GM21423 (cell line): ENCODE results near the gene ASAP2.

Source experiments
- ATAC-seq: cut with Tn5 transposase; IDR thresholded peaks from one replicate; pipeline ENCODE4 v1.9.1; 2021; ENCODE audit warnings: mild to moderate bottlenecking, moderate library complexity; ENCODE audit not compliant: unreplicated experiment

Gene ASAP2

DNA sequence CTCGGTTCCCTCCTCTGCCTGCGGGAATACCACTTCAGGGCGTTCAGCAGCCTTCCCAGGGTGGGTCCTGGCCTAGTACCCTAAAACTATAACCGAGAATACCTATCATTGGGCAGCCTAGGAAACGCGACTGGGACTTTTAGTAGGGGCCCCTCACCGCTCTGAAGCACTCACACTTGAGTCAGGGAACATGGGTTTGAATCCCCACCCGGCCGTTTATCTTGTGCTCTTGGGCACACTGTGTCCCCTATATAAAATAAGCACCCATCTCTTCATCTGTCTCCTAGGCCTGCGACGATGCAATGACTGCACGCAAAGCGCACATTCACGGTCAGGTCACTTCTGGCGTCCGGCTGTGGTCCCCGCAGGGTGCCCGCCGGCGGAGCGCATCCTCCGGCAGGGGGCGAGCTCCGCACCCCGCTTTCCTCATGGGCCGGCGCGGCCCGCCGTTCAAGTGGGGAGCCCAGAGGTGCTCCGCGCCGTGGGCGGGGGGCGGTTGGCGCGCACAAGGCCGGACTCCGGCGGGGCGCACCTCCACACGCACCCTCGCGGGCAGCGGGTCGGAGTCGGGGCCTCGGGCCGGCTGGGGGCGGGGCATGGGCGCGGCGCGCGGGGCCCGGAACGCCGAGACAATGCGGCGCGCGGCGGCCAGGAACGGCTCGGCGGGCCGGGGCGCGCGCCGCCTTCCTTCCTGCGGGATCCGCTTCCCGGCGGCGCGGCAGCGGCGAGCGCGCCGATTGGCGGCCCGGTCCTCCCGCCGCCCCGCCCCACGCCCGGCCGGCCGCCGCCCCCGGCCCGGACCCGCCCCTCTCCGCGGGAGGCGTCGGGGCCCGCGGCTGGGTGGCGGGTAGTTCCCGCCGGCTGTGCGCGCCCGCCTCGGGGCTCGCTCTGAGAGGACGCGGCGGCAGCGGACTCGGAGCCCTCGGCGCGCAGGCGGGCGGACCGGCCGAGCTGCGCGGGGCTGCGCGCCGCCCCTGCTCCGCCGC is at the start of gene ASAP2:
Gene ASAP2 (plus strand): TSS at position 850 of the 986 bp plus-strand sequence. CDS start 293 bp downstream, outside the sequence.
- peak; percentile 71 for ATAC-seq

- ATAC-seq, result no peak
Observed at GRCh38 chr2:9158786-9159779, 47.5 kb upstream of the ASAP2 start.

DNA sequence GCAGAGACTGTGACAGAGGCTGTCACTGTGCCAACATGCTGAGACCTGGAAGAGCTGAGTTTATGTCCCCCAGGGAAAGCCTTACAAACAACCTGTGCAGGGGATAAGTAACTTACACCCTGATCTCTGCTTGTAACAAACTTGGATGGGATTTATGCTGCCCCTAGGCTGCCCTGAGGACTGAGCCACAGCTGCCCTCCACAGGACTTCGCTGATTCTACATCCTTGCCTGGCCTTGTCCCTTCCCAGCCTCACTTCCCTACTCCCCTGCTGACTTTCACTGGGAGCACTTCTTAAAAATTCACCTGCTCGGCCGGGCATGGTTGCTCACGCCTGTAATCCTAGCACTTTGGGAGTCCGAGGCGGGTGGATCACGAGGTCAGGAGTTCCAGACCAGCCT is 45.9 kb upstream of the ASAP2 start:
- no peak for ATAC-seq

GRCh38 chr2:9162841-9163240 is 43.8 kb upstream of the ASAP2 start:
- no peak for ATAC-seq

DNA sequence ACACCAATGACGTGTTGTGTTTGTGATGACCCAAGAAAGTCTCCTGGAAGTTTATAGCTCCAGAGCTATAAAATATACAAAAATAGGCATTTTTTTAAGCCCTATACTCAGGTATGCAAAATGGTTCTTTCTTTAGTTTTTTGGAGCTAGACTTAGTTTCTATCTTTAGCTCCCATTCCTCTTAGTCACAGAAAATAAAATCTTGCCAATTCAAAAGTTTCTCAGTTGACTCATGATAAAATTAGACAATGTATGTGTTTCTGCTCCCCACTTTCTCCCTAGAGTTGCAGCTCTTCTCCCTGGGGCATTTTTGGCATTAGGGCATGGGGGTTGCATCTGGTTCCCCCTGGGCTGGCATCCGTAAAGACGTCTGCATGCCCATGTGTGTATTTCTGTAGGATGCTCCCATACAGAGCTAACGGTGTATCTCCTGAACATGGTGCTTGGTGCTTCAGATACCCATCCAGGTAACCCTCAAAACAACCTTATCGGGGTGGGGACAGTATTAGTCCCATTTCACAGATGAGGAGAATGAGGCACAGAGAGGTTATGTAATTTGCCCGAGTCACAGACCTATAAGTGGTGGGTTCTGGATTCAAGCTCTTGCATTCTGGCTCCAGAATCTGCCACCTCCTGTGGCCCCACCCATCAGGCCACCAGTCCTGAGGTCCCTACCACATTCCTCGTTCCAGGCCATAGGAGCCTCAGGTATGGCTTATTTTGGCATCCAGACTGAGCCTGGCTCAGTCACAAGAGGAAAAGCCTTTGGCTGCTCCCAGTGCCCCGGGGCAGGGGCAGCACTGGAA is 43.1 kb upstream of the ASAP2 start:
- no peak for ATAC-seq

GRCh38 chr2:9164112-9164608 is 42.5 kb upstream of the ASAP2 start:
- no peak for ATAC-seq

- ATAC-seq, result no peak
Observed at GRCh38 chr2:9165625-9166024, 41.0 kb upstream of the ASAP2 start.

DNA sequence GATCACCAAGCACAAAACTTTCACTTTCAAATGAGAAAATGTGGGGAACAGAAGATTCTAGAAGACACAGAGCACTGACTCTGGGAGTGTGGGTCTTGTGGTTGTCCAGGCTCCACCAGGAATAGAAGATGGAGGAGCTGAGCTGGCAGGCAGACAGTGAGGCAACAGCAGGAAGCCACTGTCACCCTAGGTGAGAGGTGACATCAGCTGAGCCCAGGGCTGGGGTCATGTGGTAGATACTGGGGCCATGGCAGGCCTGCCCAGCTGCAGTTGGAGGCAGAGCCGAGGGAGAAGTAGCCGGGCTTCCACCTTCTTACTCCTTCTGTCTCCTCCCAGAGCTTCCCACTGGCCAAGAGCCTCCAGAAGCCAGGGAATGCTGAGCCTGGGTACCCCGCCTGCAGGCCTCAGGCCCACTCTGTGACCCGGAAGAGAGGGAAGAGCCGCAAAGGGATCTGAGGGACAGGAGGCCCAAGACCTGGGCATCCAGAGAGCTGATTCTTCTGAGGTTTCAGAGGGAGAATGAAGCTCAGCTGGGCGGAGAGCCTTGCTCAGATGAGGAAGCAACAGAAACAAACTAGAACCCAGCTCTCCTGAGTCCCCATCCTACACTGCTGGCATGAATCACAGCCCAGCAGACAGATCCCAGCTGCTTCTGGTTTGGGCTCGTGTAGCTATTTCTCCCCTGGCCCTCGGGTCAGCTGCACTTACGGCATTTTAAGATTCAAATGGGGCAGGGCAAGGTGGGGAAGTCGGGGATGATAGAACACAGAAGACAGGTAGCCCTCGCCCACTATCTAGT is 39.8 kb upstream of the ASAP2 start:
- ATAC-seq, result no peak

DNA sequence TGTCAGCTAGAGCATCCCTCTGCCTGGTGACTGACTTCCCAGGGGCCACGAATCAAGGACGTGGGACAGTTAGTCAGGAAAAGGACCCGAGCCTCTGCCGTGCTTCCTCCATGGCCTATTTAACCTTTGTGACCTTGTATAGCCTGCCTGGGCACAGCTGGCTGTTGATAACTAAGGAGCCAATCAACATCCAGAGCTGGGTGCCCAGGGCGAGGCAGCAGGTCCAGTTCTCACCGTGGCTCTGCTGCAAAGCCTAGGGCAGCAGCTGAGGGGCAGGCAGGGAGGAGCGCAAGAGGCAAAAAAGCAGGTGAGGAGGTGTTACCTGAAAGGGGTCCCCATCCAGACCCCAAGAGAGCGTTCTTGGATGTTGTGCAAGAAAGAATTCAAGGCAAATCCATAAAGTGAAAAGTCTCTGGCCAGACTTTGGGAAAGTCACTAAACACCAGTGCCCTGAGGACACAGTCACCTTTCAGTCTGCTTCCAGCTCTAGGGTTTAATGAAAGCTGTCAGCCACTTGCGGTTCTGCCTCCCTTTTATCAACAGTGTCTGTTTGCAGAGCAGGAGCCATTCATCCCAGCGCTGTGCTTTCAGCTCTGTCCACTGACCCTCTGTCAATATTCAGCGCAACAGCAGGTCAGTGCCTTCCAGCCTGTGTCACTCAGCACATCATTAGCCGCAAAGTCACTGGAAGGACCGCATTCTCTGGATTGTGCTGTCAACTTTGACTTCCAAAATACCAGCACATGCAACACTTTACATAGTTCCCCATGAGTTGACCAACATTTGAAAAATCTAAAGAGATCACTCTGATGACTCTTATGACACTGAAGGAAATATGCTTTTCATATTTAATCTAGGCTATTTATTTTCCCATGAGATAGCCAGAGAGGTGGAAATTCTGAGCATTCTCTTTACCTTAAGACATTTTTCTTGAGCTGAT is 38.6 kb upstream of the ASAP2 start:
- no peak for ATAC-seq

- no peak for ATAC-seq
Observed at GRCh38 chr2:9168821-9169221, 37.8 kb upstream of the ASAP2 start.

GRCh38 chr2:9169349-9170107 is 37.1 kb upstream of the ASAP2 start:
- ATAC-seq, result no peak

DNA sequence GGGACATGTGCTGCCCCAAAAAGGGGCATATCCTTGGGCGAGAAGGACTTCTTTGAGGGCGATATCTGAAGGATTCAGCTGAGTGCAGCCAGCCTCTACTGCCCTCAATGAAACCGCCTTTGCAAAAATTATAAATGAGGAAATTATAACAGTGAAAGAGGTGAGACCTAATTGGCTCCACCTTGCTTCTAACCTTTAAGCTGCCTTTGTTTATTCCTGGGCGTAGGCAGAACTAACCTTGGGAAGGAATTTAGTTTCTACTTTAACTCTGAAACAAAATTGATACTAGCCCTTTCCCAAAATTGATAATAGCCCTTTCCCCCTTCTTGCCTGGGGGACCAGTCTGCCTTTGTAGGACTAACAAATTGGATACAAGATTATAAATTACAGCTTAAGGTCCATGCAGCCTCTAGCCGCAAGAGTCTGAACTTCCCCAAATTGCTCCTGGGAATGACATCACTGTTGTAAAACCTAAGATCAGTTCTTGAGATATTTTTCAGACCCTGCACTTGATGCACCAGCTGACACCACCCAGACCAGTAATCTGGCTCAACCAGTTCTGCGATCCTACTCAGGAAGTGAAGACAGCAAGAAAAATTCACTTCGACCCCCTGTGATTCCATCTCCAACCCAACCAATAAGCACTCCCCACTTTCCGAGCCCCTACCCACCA is 36.0 kb upstream of the ASAP2 start:
- no peak for ATAC-seq

GRCh38 chr2:9174771-9175437 is 31.7 kb upstream of the ASAP2 start:
- ATAC-seq, result no peak

DNA sequence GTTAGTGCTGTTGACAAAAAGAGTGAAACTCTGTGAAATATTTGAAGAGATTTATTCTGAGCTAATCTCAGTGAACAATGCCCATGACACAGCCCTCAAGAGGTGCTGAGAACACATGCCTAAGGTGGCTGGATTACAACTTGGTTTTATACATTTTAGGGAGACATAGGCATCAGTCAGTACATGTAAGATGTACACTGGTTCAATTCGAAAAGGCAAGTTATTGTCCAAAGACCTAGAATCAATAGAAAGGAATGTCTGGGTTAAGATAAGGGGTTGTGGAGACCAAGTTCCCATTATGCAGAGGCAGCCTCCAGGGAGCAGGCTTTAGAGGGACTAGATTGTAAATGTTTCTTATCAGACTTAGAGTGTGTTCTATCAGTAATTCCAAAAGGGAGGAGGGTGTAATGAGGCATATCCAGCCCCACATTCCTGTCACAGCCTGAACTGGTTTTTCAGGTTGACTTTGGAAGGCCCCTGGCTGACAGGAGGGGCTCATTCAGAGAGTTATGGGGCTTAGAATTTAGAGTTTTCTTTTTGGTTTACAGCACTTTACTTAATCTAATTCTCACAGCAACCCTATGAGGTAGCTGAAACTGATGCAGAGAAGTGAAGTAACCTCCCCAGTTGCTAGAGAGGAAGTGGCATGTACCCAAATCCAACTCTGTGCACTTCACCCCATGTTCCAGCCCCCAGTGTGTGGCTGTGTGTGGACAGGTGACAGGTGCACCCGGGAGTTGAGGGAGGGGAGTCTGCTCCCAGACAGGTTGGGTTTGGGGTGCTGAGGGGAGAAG is 28.3 kb upstream of the ASAP2 start:
- no peak for ATAC-seq

DNA sequence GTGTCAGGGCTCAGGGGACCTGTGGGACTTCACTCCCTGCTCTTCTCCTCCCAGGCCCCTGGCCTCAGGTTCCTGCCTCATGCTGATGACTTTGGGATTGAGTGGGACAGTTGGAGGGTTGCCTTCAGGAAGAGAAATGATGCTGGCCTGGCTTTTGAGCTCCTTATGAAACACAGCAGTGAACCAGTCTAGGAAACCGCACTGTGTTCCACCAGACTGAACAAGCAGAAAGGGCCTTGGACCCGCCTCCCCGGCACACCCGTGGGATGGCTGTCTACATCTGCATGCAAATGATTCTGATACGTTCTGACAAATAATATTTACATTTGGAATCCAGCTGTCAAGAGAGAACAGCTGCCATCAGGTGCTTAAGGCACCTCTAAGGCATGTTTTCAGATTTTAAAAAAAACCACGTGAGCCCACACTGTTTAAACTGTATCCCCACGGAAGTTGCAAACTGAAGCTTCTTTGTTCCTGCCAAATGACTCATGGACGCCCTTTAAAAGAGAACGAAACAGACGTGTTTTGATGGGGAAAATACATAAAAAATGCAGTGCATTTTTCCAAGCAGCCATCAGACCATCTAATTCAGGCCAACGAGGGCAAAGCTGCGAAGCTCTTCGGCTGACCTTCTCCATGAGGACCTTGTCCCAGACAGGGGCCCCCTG is 27.6 kb upstream of the ASAP2 start:
- no peak for ATAC-seq
